Measurements from ENCODE around the gene FAM83G. TPM values are rescaled to one million over a fixed set of nuclear protein-coding genes. Genes with fewer than 3 reads are reported as not detected.
A peak's percentile ranks its signal among the peaks of the same experiment; 100 is the strongest.

Gene FAM83G
- total RNA-seq, 5 donors from 2014 or later (not counting 1 experiment from before 2014, with no cell fraction given), result 4.9 to 23.3 (median 20.8) TPM

- peak overlapping the region; percentile 82 to 89 (median 83) for H3K4me3 Mint-ChIP-seq
- Histone ChIP-seq H3K27ac (ENCODE audit: low read length) (peak overlapping the region; percentile 70), H3K4me1 (ENCODE audit: control insufficient read depth in 1 of 2, extremely low read depth in 1 of 2, insufficient read depth in 2 of 2, low read length in 2 of 2) (peaks cover 12 to 42% of the 10 kb centered on the region in 2 experiments), H3K4me3 (ENCODE audit: control insufficient read depth in 1 of 2, extremely low read depth in 1 of 2, low read length in 1 of 2) (peak overlapping the region; percentile 70 to 81), H3K27me3 (replicated peaks in 1 of 2; ENCODE audit: control insufficient read depth in 2 of 2, extremely low read depth in 1 of 2, insufficient read depth in 2 of 2, low read length in 1 of 2) (no peaks in the 10 kb centered on the region), H3K36me3 (ENCODE audit: control insufficient read depth in 2 of 2, extremely low read depth in 1 of 2, insufficient read depth in 1 of 2, low read length in 1 of 2) (no peaks in the 10 kb centered on the region), H3K9me3 (no peaks in the 10 kb centered on the region)
- DNase-seq (peak in 16 of 35 experiments; percentile 5 to 55 (median 21)), ATAC-seq (replicated peaks in 1 of 4) (peak; percentile 7 to 31 (median 23))
- ChIA-PET CTCF (interaction anchor here in 1 of 2 donors (1.5 kb wide), 1 partner anchor 43 kb away, joined by 3 read pairs; no protein-coding TSS in a partner anchor), POLR2A (no interaction called here)
- peaks cover 28 to 39% (median 31%) of the 10 kb centered on the region in 3 donors for H3K4me1 Mint-ChIP-seq
- peaks cover 5% of the 10 kb centered on the region for H3K36me3 Mint-ChIP-seq
- no peaks in the 10 kb centered on the region for H3K9me3 Mint-ChIP-seq
- 29% methylated on average over 55 of the region's 73 CpGs for WGBS (ENCODE audit: insufficient coverage)
- no peaks in the 10 kb centered on the region for H3K27me3 Mint-ChIP-seq
- peak overlapping the region; percentile 82 to 88 for H3K27ac Mint-ChIP-seq
Observed at GRCh38 chr17:19003543-19004420, 782 bp downstream of the FAM83G start.

- H3K9me3 ChIP-seq, result no peaks in the 10 kb centered on the region
- H3K4me1 Mint-ChIP-seq, result peaks cover 28 to 39% (median 31%) of the 10 kb centered on the region in 3 donors
- CTCF ChIA-PET, result interaction anchor here (0.6 kb wide), 2 partner anchors 21 to 58 kb away, joined by 3 to 4 read pairs; no protein-coding TSS in a partner anchor
- no peaks in the 10 kb centered on the region for H3K9me3 Mint-ChIP-seq
- peak overlapping the region; percentile 32 to 81 for H3K4me3 ChIP-seq (ENCODE audit: control insufficient read depth in 1 of 2, extremely low read depth in 1 of 2, low read length in 1 of 2)
- H3K4me1 ChIP-seq (ENCODE audit: control insufficient read depth in 1 of 2, extremely low read depth in 1 of 2, insufficient read depth in 2 of 2, low read length in 2 of 2), result peaks cover 12 to 42% of the 10 kb centered on the region in 2 experiments
- no peak overlapping the region for H3K27ac ChIP-seq (ENCODE audit: low read length)
- peak in 3 of 4 experiments; percentile 25 to 35 (median 29) for ATAC-seq (replicated peaks in 1 of 4)
- H3K4me3 Mint-ChIP-seq, result peak overlapping the region; percentile 76 to 83 (median 82)
- peak in 6 of 35 experiments; percentile 7 to 35 (median 25) for DNase-seq
- H3K27me3 ChIP-seq (replicated peaks in 1 of 2; ENCODE audit: control insufficient read depth in 2 of 2, extremely low read depth in 1 of 2, insufficient read depth in 2 of 2, low read length in 1 of 2), result no peaks in the 10 kb centered on the region
- no peaks in the 10 kb centered on the region for H3K36me3 ChIP-seq (ENCODE audit: control insufficient read depth in 2 of 2, extremely low read depth in 1 of 2, insufficient read depth in 1 of 2, low read length in 1 of 2)
- H3K27me3 Mint-ChIP-seq, result no peaks in the 10 kb centered on the region
- POLR2A ChIA-PET, result no interaction called here
- 78% methylated on average over 9 of the region's 11 CpGs for WGBS (ENCODE audit: insufficient coverage)
- H3K27ac Mint-ChIP-seq, result peak overlapping the region in 1 of 2 donors; percentile 39
- peaks cover 5% of the 10 kb centered on the region for H3K36me3 Mint-ChIP-seq
Observed at GRCh38 chr17:19002805-19003542, 1.6 kb downstream of the FAM83G start.

GRCh38 chr17:19001907-19002590 lies 2.5 kb downstream of the FAM83G start:
- Histone ChIP-seq H3K36me3 (ENCODE audit: control insufficient read depth in 2 of 2, extremely low read depth in 1 of 2, insufficient read depth in 1 of 2, low read length in 1 of 2) (peaks cover 0 to 3% of the 10 kb centered on the region in 2 donors), H3K4me1 (ENCODE audit: control insufficient read depth in 1 of 2, extremely low read depth in 1 of 2, insufficient read depth in 2 of 2, low read length in 2 of 2) (peaks cover 12 to 42% of the 10 kb centered on the region in 2 experiments), H3K4me3 (ENCODE audit: control insufficient read depth in 1 of 2, extremely low read depth in 1 of 2, low read length in 1 of 2) (no peak overlapping the region), H3K27ac (ENCODE audit: low read length) (no peak overlapping the region), H3K27me3 (replicated peaks in 1 of 2; ENCODE audit: control insufficient read depth in 2 of 2, extremely low read depth in 1 of 2, insufficient read depth in 2 of 2, low read length in 1 of 2) (no peaks in the 10 kb centered on the region), H3K9me3 (no peaks in the 10 kb centered on the region)
- peak overlapping the region; percentile 11 to 22 for H3K27ac Mint-ChIP-seq
- 72% methylated on average over 7 of the region's 7 CpGs for WGBS (ENCODE audit: insufficient coverage)
- H3K36me3 Mint-ChIP-seq, result peaks cover 8% of the 10 kb centered on the region
- ChIA-PET CTCF (interaction anchor here in 1 of 2 donors (0.6 kb wide), 1 partner anchor 57 kb away, joined by 4 read pairs; no protein-coding TSS in a partner anchor), POLR2A (no interaction called here)
- DNase-seq, result no peak
- no peak for ATAC-seq (replicated peaks in 1 of 4)
- H3K27me3 Mint-ChIP-seq, result no peaks in the 10 kb centered on the region
- no peaks in the 10 kb centered on the region for H3K9me3 Mint-ChIP-seq
- peaks cover 31 to 43% (median 36%) of the 10 kb centered on the region in 3 donors for H3K4me1 Mint-ChIP-seq
- peak overlapping the region; percentile 76 to 83 (median 82) for H3K4me3 Mint-ChIP-seq

GRCh38 chr17:19000531-19001325 lies 3.8 kb downstream of the FAM83G start:
- peaks cover 19% of the 10 kb centered on the region for H3K36me3 Mint-ChIP-seq
- H3K27ac Mint-ChIP-seq, result no peak overlapping the region
- POLR2A ChIA-PET, result no interaction called here
- H3K9me3 Mint-ChIP-seq, result peaks cover 0 to 3% (median 3%) of the 10 kb centered on the region in 3 donors
- H3K4me3 ChIP-seq (ENCODE audit: control insufficient read depth in 1 of 2, extremely low read depth in 1 of 2, low read length in 1 of 2), result no peak overlapping the region
- ATAC-seq (replicated peaks in 1 of 4) (no peak), DNase-seq (no peak)
- 96% methylated on average over 13 of the region's 17 CpGs for WGBS (ENCODE audit: insufficient coverage)
- H3K9me3 ChIP-seq, result no peaks in the 10 kb centered on the region
- no peaks in the 10 kb centered on the region for H3K27me3 Mint-ChIP-seq
- H3K4me1 Mint-ChIP-seq, result peaks cover 31 to 44% (median 39%) of the 10 kb centered on the region in 3 donors
- H3K36me3 ChIP-seq (ENCODE audit: control insufficient read depth in 2 of 2, extremely low read depth in 1 of 2, insufficient read depth in 1 of 2, low read length in 1 of 2), result peaks cover 0 to 3% of the 10 kb centered on the region in 2 donors
- CTCF ChIA-PET, result no interaction called here
- peaks cover 12 to 42% of the 10 kb centered on the region in 2 experiments for H3K4me1 ChIP-seq (ENCODE audit: control insufficient read depth in 1 of 2, extremely low read depth in 1 of 2, insufficient read depth in 2 of 2, low read length in 2 of 2)
- no peaks in the 10 kb centered on the region for H3K27me3 ChIP-seq (replicated peaks in 1 of 2; ENCODE audit: control insufficient read depth in 2 of 2, extremely low read depth in 1 of 2, insufficient read depth in 2 of 2, low read length in 1 of 2)
- H3K4me3 Mint-ChIP-seq, result peak overlapping the region in 1 of 3 donors; percentile 82
- no peak overlapping the region for H3K27ac ChIP-seq (ENCODE audit: low read length)

- Mint-ChIP-seq H3K4me1 (peaks cover 31 to 46% (median 40%) of the 10 kb centered on the region in 3 donors), H3K9me3 (peaks cover 2 to 9% (median 8%) of the 10 kb centered on the region in 3 donors), H3K27me3 (no peaks in the 10 kb centered on the region), H3K36me3 (peaks cover 26% of the 10 kb centered on the region), H3K4me3 (no peak overlapping the region), H3K27ac (no peak overlapping the region)
- ATAC-seq (replicated peaks in 1 of 4) (no peak), DNase-seq (no peak)
- no peak overlapping the region for H3K4me3 ChIP-seq (ENCODE audit: control insufficient read depth in 1 of 2, extremely low read depth in 1 of 2, low read length in 1 of 2)
- no peaks in the 10 kb centered on the region for H3K27me3 ChIP-seq (replicated peaks in 1 of 2; ENCODE audit: control insufficient read depth in 2 of 2, extremely low read depth in 1 of 2, insufficient read depth in 2 of 2, low read length in 1 of 2)
- peaks cover 0 to 3% of the 10 kb centered on the region in 2 donors for H3K36me3 ChIP-seq (ENCODE audit: control insufficient read depth in 2 of 2, extremely low read depth in 1 of 2, insufficient read depth in 1 of 2, low read length in 1 of 2)
- ChIA-PET CTCF (no interaction called here), POLR2A (no interaction called here)
- peaks cover 12 to 38% of the 10 kb centered on the region in 2 experiments for H3K4me1 ChIP-seq (ENCODE audit: control insufficient read depth in 1 of 2, extremely low read depth in 1 of 2, insufficient read depth in 2 of 2, low read length in 2 of 2)
- 100% methylated on average over 2 of the region's 6 CpGs for WGBS (ENCODE audit: insufficient coverage)
- no peak overlapping the region for H3K27ac ChIP-seq (ENCODE audit: low read length)
- no peaks in the 10 kb centered on the region for H3K9me3 ChIP-seq
Observed at GRCh38 chr17:18999911-19000310, 4.7 kb downstream of the FAM83G start.
